ENCODE data around the gene CEP55. TPM values are rescaled to one million over a fixed set of nuclear protein-coding genes. Genes with fewer than 3 reads are reported as not detected.

Gene CEP55
- total RNA-seq, 1 experiment from 2014 or later: 17.3 TPM

- no peak for TF ChIP-seq ZSCAN18 (CRISPR knock-in tag; IDR thresholded peaks at IDR 0.05)
- no peak for TF ChIP-seq ZMAT4 (CRISPR knock-in tag; IDR thresholded peaks at IDR 0.05)
- TF ChIP-seq ZNF263 (CRISPR knock-in tag; IDR thresholded peaks at IDR 0.05; ENCODE audit: low read depth): no peak
Observed at GRCh38 chr10:93475871-93476270, 20.5 kb upstream of the CEP55 start (continued).

GRCh38 chr10:93476756-93477155 is 19.7 kb upstream of the CEP55 start:
- peaks cover 10% of the 10 kb centered on the region for H3K27me3 Mint-ChIP-seq (ENCODE audit: low read depth)
- H3K36me3 Mint-ChIP-seq: no peaks in the 10 kb centered on the region
- CTCF ChIA-PET: interaction anchor here (0.7 to 2.1 kb wide), 2 partner anchors 100 to 351 kb away, joined by 5 to 12 read pairs; no protein-coding TSS in a partner anchor
- no peaks in the 10 kb centered on the region for H3K9me3 Mint-ChIP-seq
- DNase-seq (ENCODE audit: low spot score) (no peak), ATAC-seq (no peak)
- H3K27ac Mint-ChIP-seq: no peak overlapping the region
- POLR2A ChIA-PET: interaction anchor here (0.6 to 0.7 kb wide), 3 partner anchors 15 to 361 kb away, joined by 3 to 5 read pairs (median 4); no protein-coding TSS in a partner anchor
- peaks cover 17% of the 10 kb centered on the region for H3K4me1 Mint-ChIP-seq
- no peak for TF ChIP-seq PRRX2 (CRISPR knock-in tag; IDR thresholded peaks at IDR 0.05)
- TF ChIP-seq CREB1 (CRISPR knock-in tag; IDR thresholded peaks at IDR 0.05): no peak
- no peak for TF ChIP-seq ERG (CRISPR knock-in tag; IDR thresholded peaks at IDR 0.05)
- TF ChIP-seq AFF4 (CRISPR knock-in tag; IDR thresholded peaks at IDR 0.05; ENCODE audit: borderline replicate concordance): no peak
- TF ChIP-seq SOX15 (CRISPR knock-in tag; IDR thresholded peaks at IDR 0.05): no peak
- no peak for TF ChIP-seq CTCF (IDR thresholded peaks at IDR 0.05)
- no peak for TF ChIP-seq ARID4B (CRISPR knock-in tag; IDR thresholded peaks at IDR 0.05; ENCODE audit: borderline replicate concordance)
- TF ChIP-seq E2F4 (CRISPR knock-in tag; IDR thresholded peaks at IDR 0.05; ENCODE audit: borderline replicate concordance, low read depth): no peak
- no peak for TF ChIP-seq ZSCAN18 (CRISPR knock-in tag; IDR thresholded peaks at IDR 0.05)
- no peak for TF ChIP-seq FOXP1 (CRISPR knock-in tag; IDR thresholded peaks at IDR 0.05; ENCODE audit: borderline replicate concordance)
- no peak for TF ChIP-seq IRF2 (CRISPR knock-in tag; IDR thresholded peaks at IDR 0.05; ENCODE audit: borderline replicate concordance, low read depth)
- no peak for TF ChIP-seq NFATC4 (CRISPR knock-in tag; IDR thresholded peaks at IDR 0.05)
- H3K4me3 Mint-ChIP-seq: no peak overlapping the region
